Stimulated activated CD4-positive, alpha-beta T cell treated with anti-CD3 and anti-CD28 coated beads, Interleukin-2, amount 100 ng/mL, for 4 hours (primary cell): ENCODE data around the gene PFAS.
"Not testable (repeated sequence)": the region's sequence is repeated elsewhere in the genome, so short reads cannot be mapped to it uniquely, and the experiment has no call there.

Source experiments
- DNase-seq: peaks from one replicate; pipeline ENCODE4 v3.0.0-alpha.2; 2020; ENCODE audit warnings: low read depth

The PFAS gene

GRCh38 chr17:8225813-8226535, 23.1 kb upstream of the PFAS start:
- DNase-seq, result peak; percentile 60

DNA sequence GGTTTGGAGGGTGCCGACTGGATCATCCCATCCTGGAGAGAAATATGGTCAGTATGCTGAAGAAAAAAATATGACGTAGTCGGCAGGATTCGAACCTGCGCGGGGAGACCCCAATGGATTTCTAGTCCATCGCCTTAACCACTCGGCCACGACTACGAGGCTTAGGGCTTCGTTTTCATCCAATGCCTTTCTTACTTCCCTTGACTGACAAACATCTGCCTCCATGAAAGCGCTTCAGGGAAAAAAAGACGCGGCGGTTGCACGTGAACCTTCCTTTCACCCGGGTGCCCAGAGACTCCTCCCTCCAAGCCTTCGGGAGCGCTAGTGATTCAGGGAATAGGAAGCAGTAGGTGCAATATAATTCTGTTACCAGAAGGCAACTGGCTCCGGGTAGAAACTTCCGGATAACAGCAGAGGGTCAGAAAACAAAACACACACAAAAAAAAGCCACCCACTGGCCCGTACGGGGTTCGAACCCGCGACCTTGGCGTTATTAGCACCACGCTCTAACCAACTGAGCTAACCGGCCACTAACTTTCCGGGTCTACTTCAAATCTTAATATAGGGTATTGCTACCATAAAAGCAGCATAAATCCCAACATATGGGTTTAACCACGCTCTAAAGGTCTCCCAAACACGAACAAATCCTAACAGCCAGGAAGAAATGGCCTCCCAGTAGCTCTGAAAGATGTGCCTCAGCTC, 22.4 kb upstream of the PFAS start:
- DNase-seq, result no peak

GRCh38 chr17:8227238-8227581, 21.9 kb upstream of the PFAS start:
- DNase-seq, result no peak

- DNase-seq, result no peak
Measured at GRCh38 chr17:8231701-8232100, 17.4 kb upstream of the PFAS start.

DNA sequence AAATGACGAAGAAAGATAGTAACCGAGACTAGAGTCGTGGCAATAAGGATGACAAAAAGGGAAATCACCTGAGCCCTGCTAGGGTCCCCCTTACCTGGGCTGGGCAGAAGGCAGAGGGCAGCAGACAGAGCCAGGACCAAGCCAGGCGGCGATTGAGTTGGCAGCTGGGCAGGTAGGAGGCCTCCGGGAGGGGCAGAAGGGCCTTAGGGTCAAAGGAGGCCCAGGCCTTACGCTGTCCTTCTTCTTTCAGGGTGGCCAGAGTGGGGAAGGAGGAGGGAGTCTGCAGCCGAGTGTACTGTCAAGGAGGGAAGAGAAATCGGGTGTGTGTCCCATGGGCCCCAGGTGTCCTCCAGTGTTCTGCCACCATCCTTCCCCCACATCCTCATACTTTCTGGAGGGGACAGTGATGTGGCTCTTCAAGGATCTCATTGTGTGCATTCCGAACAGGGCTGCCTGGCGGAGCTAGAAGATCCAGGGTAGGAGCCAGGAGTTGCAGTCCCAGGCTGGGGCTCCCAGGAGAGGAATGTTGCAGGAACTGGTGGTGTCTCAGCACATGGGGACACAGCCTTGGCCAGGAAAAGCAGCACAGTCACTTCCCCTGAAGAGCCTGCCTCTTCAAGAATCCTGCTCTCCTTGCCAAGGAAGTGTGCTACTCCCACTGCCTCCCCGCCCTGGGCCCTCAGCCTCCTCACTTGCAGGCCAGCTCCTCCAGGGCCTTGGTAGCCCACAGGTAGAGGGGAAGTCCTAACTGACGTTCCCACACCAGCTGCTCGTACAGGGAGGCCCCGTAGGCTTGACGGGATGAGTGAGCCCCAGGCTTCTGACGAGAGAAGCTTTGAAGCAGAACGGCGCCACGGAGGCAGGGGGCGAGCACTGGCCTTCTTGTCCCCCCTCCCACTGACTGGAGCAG, 14.5 kb upstream of the PFAS start:
- DNase-seq, result no peak

DNA sequence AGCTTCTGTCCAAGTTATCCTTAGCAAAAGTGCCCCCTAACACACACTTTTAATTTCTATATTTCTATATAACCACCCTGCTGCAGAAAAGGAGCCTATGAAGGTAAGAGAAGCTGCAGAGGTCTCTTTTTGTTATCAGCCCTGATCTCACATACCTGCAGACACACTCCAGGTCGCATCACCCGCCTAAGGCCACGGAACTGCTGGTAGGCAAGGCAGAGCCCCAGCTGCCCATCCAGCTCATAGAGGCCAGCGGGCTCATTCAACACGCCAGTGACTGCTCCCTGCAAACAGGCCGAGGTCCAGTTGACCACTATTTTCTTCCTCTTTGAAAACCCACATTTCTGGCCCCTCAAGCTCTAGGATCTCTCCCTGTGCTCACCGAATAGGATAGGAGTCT, 13.4 kb upstream of the PFAS start:
- DNase-seq, result no peak

DNA sequence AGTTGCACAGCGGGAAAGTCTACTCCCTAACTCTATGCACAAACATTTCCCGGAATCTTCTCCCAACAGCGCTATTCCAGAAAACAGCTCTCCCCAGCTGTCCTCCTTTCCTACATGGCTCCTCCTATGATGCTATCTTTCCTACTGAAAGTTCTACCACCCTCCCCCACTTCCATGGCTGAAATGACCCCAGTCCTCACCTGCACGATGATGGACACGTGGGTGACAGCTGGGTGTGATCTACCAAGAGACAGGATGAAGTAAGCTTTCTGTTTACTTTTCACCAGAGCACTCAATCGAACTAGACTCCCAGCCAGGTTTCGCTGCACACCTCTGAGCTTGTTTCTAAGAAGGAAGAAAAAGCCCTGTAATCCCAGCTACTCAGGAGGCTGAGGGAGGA, 11.9 kb upstream of the PFAS start:
- DNase-seq, result no peak

DNA sequence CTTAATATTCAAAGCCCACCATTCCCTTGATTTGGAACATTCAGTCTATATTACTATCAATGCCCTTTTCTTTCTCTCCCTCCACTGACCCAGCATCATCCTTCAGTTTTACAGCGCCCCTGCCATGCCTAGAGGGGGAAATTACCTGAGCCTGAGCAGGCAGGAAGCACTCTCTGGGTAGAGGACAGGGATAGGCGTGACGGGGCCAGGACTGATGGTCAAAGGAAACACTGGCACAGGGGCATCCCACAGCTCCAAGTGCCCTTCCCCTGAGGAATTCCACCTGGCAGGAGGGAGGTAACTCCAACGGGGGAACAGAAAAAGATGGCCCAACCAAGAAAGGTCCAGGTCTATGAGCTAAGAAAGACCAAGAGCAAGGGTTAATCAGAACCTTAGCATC, 11.2 kb upstream of the PFAS start:
- no peak for DNase-seq

DNA sequence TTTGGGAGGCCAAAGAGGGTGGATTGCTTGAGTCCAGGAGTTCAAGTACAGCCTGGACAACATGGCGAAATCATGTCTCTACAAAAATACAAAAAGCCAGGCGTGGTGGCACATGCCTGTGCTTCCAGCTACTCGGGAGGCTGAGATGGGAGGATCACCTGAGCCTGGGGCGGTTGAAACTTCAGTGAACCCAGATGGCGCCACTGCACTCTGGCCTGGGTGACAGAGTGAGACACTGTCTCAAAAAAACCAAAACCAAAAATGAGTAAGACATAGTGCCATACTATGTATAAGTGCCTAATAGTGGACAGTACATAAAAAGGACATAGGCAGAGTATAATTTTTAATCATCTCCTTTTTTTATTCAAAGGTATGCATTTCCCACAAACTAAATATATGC, 5.3 kb upstream of the PFAS start:
- peak; percentile 10 for DNase-seq

DNA sequence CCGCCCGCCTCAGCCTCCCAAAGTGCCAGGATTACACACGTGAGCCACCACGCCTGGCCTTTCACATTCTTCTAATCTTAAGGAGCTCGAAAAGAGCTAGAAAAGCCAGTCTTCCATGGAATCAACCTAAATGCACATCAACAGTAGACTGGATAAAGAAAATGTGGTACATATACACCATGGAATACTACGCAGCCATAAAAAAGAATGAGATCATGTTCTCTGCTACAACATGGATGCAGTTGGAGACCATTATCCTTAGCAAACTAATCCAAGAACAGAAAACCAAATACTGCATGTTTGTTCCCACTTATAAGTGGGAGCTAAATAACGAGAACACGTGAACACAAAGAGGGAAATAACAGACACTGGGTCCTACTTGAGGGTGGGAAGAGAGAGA, 4.3 kb upstream of the PFAS start:
- no peak for DNase-seq

- no peak for DNase-seq
Measured at GRCh38 chr17:8249621-8250500, 772 bp downstream of the PFAS start.

DNA sequence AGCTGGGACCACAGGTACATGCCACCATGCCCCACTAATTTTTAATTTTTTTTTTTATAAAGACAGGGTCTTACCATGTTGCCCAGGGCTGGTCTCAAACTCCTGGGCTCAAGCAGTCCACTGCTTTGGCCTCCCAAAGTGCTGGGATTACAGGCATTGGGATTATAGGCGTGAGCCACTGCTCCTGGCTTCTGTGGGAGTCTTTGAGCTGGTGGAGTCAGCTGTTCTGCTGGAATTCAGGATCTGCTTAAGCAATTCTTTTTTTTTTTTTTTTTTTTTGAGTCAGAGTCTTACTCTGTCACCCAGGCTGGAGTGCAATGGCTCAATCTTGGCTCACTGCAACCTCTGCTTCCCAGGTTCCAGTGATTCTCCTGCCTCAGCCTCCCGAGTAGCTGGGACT, 2.3 kb downstream of the PFAS start:
- not testable (repeated sequence) for DNase-seq

DNA sequence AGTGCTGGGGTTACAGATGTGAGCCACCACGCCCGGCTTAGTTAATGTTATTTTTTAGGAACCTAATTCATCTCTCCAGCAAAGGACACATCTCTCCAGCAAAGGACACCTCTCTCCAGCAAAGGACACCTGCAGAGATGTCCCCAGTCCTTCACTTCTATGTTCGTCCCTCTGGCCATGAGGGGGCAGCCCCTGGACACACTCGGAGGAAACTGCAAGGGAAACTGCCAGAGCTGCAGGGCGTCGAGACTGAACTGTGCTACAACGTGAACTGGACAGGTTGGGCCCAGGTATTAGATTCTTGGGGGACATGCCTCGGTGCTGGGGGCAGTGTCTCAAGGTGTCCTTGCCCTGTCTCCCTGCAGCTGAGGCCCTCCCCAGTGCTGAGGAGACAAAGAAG, 4.7 kb downstream of the PFAS start:
- no peak for DNase-seq

DNA sequence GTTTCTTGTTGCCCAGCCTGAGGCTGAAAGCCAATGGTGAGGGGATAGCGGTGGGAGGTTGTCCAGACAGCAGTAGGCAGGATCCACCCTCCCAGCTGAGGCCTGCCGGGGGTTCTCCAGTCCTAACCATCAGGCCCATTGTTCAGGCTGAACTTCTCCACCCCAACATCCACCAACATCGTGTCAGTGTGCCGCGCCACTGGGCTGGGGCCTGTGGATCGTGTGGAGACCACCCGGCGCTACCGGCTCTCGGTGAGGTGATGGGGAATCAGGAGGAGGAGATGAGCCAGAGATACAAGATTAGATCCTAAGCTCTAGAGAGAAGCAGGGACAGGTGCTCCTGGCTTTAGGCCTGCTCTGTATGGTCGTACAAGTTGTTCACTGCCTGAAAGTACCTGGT, 5.8 kb downstream of the PFAS start:
- DNase-seq, result no peak

DNA sequence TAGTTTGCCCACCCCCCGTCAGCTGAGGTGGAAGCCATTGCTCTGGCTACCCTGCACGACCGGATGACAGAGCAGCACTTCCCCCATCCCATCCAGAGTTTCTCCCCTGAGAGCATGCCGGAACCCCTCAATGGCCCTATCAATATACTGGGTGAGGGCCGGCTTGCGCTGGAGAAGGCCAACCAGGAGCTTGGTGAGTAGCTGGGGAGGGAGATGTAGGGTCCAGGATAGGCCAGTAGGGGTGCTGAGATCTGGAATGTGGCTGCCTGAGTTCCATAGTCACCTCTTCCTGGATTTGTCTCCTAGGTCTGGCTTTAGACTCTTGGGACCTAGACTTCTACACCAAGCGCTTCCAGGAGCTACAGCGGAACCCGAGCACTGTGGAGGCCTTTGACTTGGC, 6.4 kb downstream of the PFAS start:
- no peak for DNase-seq

DNA sequence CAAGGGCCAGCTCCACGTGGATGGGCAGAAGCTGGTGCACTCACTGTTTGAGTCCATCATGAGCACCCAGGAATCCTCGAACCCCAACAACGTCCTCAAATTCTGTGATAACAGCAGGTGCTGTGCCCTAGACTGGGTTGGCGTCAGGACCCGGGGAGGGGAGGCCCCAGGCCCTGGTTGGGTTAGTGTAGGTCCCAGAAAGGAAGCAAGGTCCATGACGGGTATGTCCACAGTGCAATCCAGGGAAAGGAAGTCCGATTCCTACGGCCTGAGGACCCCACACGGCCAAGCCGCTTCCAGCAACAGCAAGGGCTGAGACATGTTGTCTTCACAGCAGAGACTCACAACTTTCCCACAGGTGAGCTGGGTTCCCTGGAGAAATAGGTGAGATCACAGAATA, 7.2 kb downstream of the PFAS start:
- DNase-seq, result no peak

- no peak for DNase-seq
Measured at GRCh38 chr17:8256691-8257090, 7.6 kb downstream of the PFAS start.

DNA sequence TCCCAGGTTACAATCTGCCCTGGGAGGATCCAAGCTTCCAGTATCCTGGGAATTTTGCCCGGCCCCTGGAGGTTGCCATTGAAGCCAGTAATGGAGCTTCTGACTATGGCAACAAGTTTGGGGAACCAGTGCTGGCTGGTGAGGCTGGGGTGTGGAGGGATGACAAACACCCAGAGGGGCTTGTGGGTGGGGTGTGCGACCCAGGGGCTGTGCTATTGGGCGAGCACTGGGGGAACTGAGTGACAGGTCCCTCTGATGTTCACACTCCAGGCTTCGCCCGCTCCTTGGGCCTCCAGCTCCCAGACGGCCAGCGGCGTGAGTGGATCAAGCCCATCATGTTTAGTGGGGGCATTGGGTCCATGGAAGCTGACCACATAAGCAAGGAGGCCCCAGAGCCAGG, 8.7 kb downstream of the PFAS start:
- no peak for DNase-seq

DNA sequence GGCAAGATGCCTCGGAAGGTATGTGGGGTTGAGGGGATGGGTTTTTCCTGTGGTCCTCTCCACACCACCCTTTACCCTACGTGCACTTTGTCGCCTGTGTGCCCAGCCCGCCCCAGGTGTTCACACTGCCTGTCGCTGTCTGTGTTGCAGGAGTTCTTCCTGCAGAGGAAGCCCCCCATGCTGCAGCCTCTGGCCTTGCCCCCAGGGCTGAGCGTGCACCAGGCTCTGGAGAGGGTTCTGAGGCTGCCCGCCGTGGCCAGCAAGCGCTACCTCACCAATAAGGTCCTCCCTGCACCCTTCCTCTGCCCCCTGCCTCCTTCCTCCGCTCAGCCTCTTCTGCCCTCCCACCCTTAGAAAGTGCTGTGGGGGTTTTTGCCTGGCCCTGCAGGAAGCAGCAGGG, 15.2 kb downstream of the PFAS start:
- no peak for DNase-seq

GRCh38 chr17:8264836-8265542, 15.9 kb downstream of the PFAS start:
- no peak for DNase-seq
